Neural crest cell (in vitro differentiated cells): ENCODE data around the gene SLC4A8. TPM values are rescaled to one million over a fixed set of nuclear protein-coding genes. Genes with fewer than 3 reads are reported as not detected.

ENCODE experiments used
- DNase-seq: peaks from one replicate; pipeline ENCODE4 v3.0.0; 2021; ENCODE audit warnings: low read depth, mixed read lengths, low spot score
- H3K27ac Mint-ChIP-seq: one replicate; pipeline ENCODE4 v1.8.0; 2021; ENCODE audit warnings: mild to moderate bottlenecking, mixed read lengths; ENCODE audit not compliant: unreplicated experiment
- H3K27me3 Mint-ChIP-seq: 2 replicates; pipeline ENCODE4 v1.8.0; 2021; ENCODE audit warnings: low read depth, mild to moderate bottlenecking, mixed read lengths
- H3K36me3 Mint-ChIP-seq: 2 replicates; pipeline ENCODE4 v1.8.0; 2021; ENCODE audit warnings: low read depth, mild to moderate bottlenecking, mixed read lengths
- H3K4me1 Mint-ChIP-seq: 2 replicates; pipeline ENCODE4 v1.8.0; 2021; ENCODE audit warnings: mixed read lengths
- H3K4me3 Mint-ChIP-seq: one replicate; pipeline ENCODE4 v1.8.0; 2021; ENCODE audit warnings: mild to moderate bottlenecking, mixed read lengths
- H3K9me3 Mint-ChIP-seq: 2 replicates; pipeline ENCODE4 v1.8.0; 2021; ENCODE audit warnings: mixed read lengths
- CTCF ChIP-seq: fragments of 200-600 bp; sonication (generic); conservative IDR thresholded peaks from 2 replicates; pipeline ENCODE4 v1.5.0; 2021; ENCODE audit warnings: antibody characterized with exemption, mild to moderate bottlenecking
- total RNA-seq: library from RNA; stranded (reverse); gene quantifications from 2 replicates; pipeline ENCODE4 v1.2.1, GENCODE V29; 2021

Gene SLC4A8
- total RNA-seq, 1 donor from 2014 or later = 33.8 TPM

DNA sequence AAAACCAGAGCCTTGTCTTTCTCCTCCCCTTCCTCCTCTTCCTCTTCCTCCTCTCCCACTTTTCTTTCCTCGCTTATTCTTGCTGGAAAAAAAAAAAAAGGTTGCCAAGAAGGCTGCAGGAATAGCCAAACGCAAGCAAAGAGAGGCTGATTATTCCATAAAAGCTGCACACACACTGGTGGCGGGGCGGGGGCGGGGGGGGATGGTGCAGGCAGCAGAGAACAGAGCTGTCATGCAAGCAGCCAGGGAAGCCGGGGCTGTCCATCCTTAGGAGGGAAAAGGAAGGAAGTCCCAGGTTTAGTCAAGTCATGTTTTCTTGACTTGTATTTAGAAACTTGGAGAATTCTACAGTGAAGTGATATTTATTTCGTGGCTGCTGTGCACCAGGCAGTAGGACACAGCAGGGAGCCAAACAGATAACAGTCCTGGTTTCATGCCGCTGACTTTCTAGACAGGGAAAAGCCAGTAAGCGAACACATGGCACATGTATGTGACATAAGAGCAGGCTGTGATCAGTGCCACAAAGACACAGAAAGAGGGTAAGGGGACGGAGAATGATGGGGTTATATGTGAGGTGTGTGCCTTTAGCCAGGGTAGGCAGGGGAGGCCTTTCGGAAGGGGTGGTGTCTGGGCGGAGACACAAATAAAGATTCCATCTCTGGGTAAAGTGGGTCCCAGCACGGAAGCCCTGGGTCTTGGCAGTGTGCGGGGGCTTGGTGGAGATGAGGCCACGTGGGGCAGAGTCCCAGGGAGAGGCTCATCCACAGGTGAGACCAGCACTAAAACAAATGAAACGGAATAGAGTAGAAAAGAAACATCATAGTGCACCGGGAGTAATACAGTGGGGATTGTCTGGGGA lies 109.8 kb downstream of the SLC4A8 start:
- H3K9me3 Mint-ChIP-seq = no peaks in the 10 kb centered on the region
- DNase-seq = no peak
- H3K4me3 Mint-ChIP-seq = no peak overlapping the region
- TF ChIP-seq CTCF = no peak
- H3K27ac Mint-ChIP-seq = no peak overlapping the region
- no peaks in the 10 kb centered on the region for H3K36me3 Mint-ChIP-seq
- peaks cover 12% of the 10 kb centered on the region for H3K27me3 Mint-ChIP-seq
- H3K4me1 Mint-ChIP-seq = peaks cover 15% of the 10 kb centered on the region

GRCh38 chr12:51536159-51536558 lies 111.5 kb downstream of the SLC4A8 start:
- no peak for DNase-seq
- H3K4me1 Mint-ChIP-seq = peaks cover 15% of the 10 kb centered on the region

GRCh38 chr12:51538149-51538548 lies 113.5 kb downstream of the SLC4A8 start:
- Mint-ChIP-seq H3K4me3 (no peak overlapping the region), H3K27ac (no peak overlapping the region), H3K9me3 (no peaks in the 10 kb centered on the region), H3K36me3 (no peaks in the 10 kb centered on the region), H3K27me3 (peaks cover 15% of the 10 kb centered on the region), H3K4me1 (peaks cover 11% of the 10 kb centered on the region)
- no peak for DNase-seq
- no peak for TF ChIP-seq CTCF

More at GRCh38 chr12:51536159-51536558, 111.5 kb downstream of the SLC4A8 start:
- no peak overlapping the region for H3K4me3 Mint-ChIP-seq
- no peaks in the 10 kb centered on the region for H3K9me3 Mint-ChIP-seq
- H3K27ac Mint-ChIP-seq = no peak overlapping the region
- H3K36me3 Mint-ChIP-seq = no peaks in the 10 kb centered on the region
- TF ChIP-seq CTCF = peak; percentile 52
- peaks cover 14% of the 10 kb centered on the region for H3K27me3 Mint-ChIP-seq

- no peak for TF ChIP-seq CTCF
- peaks cover 12% of the 10 kb centered on the region for H3K27me3 Mint-ChIP-seq
- no peaks in the 10 kb centered on the region for H3K36me3 Mint-ChIP-seq
- no peak overlapping the region for H3K4me3 Mint-ChIP-seq
- no peak overlapping the region for H3K27ac Mint-ChIP-seq
- no peaks in the 10 kb centered on the region for H3K9me3 Mint-ChIP-seq
- peaks cover 10% of the 10 kb centered on the region for H3K4me1 Mint-ChIP-seq
- no peak for DNase-seq
These were observed 114.0 kb downstream of the SLC4A8 start for GRCh38 chr12:51538599-51538998.

GRCh38 chr12:51540996-51541395 lies 116.4 kb downstream of the SLC4A8 start:
- no peaks in the 10 kb centered on the region for H3K36me3 Mint-ChIP-seq

More at GRCh38 chr12:51540996-51541395, 116.4 kb downstream of the SLC4A8 start:
- H3K4me3 Mint-ChIP-seq = no peak overlapping the region
- no peak for DNase-seq
- H3K4me1 Mint-ChIP-seq = no peaks in the 10 kb centered on the region
- H3K27me3 Mint-ChIP-seq = peaks cover 14% of the 10 kb centered on the region
- H3K27ac Mint-ChIP-seq = no peak overlapping the region
- no peaks in the 10 kb centered on the region for H3K9me3 Mint-ChIP-seq
- no peak for TF ChIP-seq CTCF
